Chondrocyte (in vitro differentiated cells): Measurements from ENCODE around the gene KLF7. TPM values are rescaled to one million over a fixed set of nuclear protein-coding genes. Genes with fewer than 3 reads are reported as not detected.

ENCODE experiments used
- DNase-seq: peaks from one replicate; pipeline ENCODE4 v3.0.0; 2021; ENCODE audit warnings: mixed read lengths, low spot score
- H3K27ac Mint-ChIP-seq: one replicate; pipeline ENCODE4 v1.8.0; 2021; ENCODE audit warnings: mild to moderate bottlenecking, moderate library complexity, mixed read lengths; ENCODE audit not compliant: unreplicated experiment
- H3K27me3 Mint-ChIP-seq: 2 replicates; pipeline ENCODE4 v1.8.0; 2021; ENCODE audit warnings: low read depth, mixed read lengths
- H3K36me3 Mint-ChIP-seq: 2 replicates; pipeline ENCODE4 v1.8.0; 2021; ENCODE audit warnings: low read depth, mixed read lengths
- H3K4me1 Mint-ChIP-seq: 2 replicates; pipeline ENCODE4 v1.8.0; 2021; ENCODE audit warnings: low read depth, mild to moderate bottlenecking, mixed read lengths
- H3K4me3 Mint-ChIP-seq: one replicate; pipeline ENCODE4 v1.8.0; 2021; ENCODE audit warnings: mild to moderate bottlenecking, moderate library complexity, mixed read lengths; ENCODE audit not compliant: unreplicated experiment
- H3K9me3 Mint-ChIP-seq: 2 replicates; pipeline ENCODE4 v1.8.0; 2021; ENCODE audit warnings: low read depth, mixed read lengths
- CTCF ChIP-seq: fragments of 200-600 bp; sonication (generic); IDR thresholded peaks from 2 replicates; pipeline ENCODE4 v1.5.0; 2021; ENCODE audit warnings: antibody characterized with exemption, mild to moderate bottlenecking, moderate library complexity
- total RNA-seq: library from RNA; stranded (reverse); gene quantifications from 3 replicates; pipeline ENCODE4 v1.2.1, GENCODE V29; 2021

KLF7 gene
- total RNA-seq, 1 donor from 2014 or later: 38.5 TPM

GRCh38 chr2:207041786-207042554, 123.8 kb downstream of the KLF7 start:
- Mint-ChIP-seq H3K27ac (peak overlapping the region; percentile 86), H3K4me1 (peaks cover 37% of the 10 kb centered on the region), H3K27me3 (no peaks in the 10 kb centered on the region), H3K4me3 (peak overlapping the region; percentile 18), H3K36me3 (no peaks in the 10 kb centered on the region), H3K9me3 (peaks cover 2% of the 10 kb centered on the region)
- TF ChIP-seq CTCF: peak; percentile 51
- DNase-seq: no peak

GRCh38 chr2:207041279-207041678, 124.5 kb downstream of the KLF7 start:
- peaks cover 2% of the 10 kb centered on the region for H3K9me3 Mint-ChIP-seq
- H3K27ac Mint-ChIP-seq: peak overlapping the region; percentile 57
- DNase-seq: no peak
- no peaks in the 10 kb centered on the region for H3K27me3 Mint-ChIP-seq
- peak overlapping the region; percentile 37 for H3K4me3 Mint-ChIP-seq
- peaks cover 38% of the 10 kb centered on the region for H3K4me1 Mint-ChIP-seq
- no peak for TF ChIP-seq CTCF
- no peaks in the 10 kb centered on the region for H3K36me3 Mint-ChIP-seq

GRCh38 chr2:207040696-207041095, 125.1 kb downstream of the KLF7 start:
- Mint-ChIP-seq H3K27me3 (no peaks in the 10 kb centered on the region), H3K4me3 (no peak overlapping the region), H3K36me3 (no peaks in the 10 kb centered on the region), H3K27ac (no peak overlapping the region), H3K4me1 (peaks cover 43% of the 10 kb centered on the region), H3K9me3 (peaks cover 2% of the 10 kb centered on the region)
- DNase-seq: no peak
- TF ChIP-seq CTCF: no peak

GRCh38 chr2:207039225-207039624, 126.5 kb downstream of the KLF7 start:
- peaks cover 3% of the 10 kb centered on the region for H3K9me3 Mint-ChIP-seq
- TF ChIP-seq CTCF: no peak
- H3K27me3 Mint-ChIP-seq: no peaks in the 10 kb centered on the region
- H3K36me3 Mint-ChIP-seq: no peaks in the 10 kb centered on the region
- H3K4me1 Mint-ChIP-seq: peaks cover 44% of the 10 kb centered on the region
- H3K4me3 Mint-ChIP-seq: no peak overlapping the region
- DNase-seq: no peak
- no peak overlapping the region for H3K27ac Mint-ChIP-seq

- H3K4me3 Mint-ChIP-seq: no peak overlapping the region
- H3K36me3 Mint-ChIP-seq: no peaks in the 10 kb centered on the region
- no peaks in the 10 kb centered on the region for H3K27me3 Mint-ChIP-seq
- H3K4me1 Mint-ChIP-seq: peaks cover 44% of the 10 kb centered on the region
- H3K9me3 Mint-ChIP-seq: peaks cover 13% of the 10 kb centered on the region
- no peak for DNase-seq
- no peak for TF ChIP-seq CTCF
- H3K27ac Mint-ChIP-seq: no peak overlapping the region
These were observed 127.4 kb downstream of the KLF7 start for GRCh38 chr2:207038299-207038698.
